Testis (tissue), 3 donors: ENCODE measurements around the gene ABCG1. TPM values are rescaled to one million over a fixed set of nuclear protein-coding genes. Genes with fewer than 3 reads are reported as not detected.

Experiments
- DNase-seq: peaks from one replicate; pipeline ENCODE4 v3.0.0-alpha.2; 2019
- H3K27ac ChIP-seq, 2 donors: fragments of 200-600 bp; sonication (generic); one replicate each; pipeline ENCODE4 v1.5.1; 2019
- H3K27me3 ChIP-seq: fragments of 200-600 bp; sonication (generic); one replicate; pipeline ENCODE4 v1.5.1; 2019
- H3K36me3 ChIP-seq: fragments of 200-600 bp; sonication (generic); one replicate; pipeline ENCODE4 v1.5.1; 2017; ENCODE audit warnings: low read depth; ENCODE audit errors: missing control alignments
- H3K4me1 ChIP-seq: fragments of 200-600 bp; sonication (generic); one replicate; pipeline ENCODE4 v1.5.1; 2019
- H3K4me3 ChIP-seq, 2 donors: fragments of 200-600 bp; sonication (generic); one replicate each; pipeline ENCODE4 v1.5.1; 2017 to 2019
- H3K9me3 ChIP-seq: fragments of 200-600 bp; sonication (generic); one replicate; pipeline ENCODE4 v1.5.1; 2017
- CTCF ChIP-seq, 3 experiments: fragments of 450-650 bp in 2 of 3; fragments of 200-600 bp in 1 of 3; sonication (generic) in 1 of 3; IDR thresholded peaks; one replicate each; pipeline ENCODE4 v1.5.1; 2016 to 2019; ENCODE audit warnings: antibody characterized with exemption in 3 of 3, mild to moderate bottlenecking in 2 of 3, moderate library complexity in 1 of 3
- POLR2A ChIP-seq: fragments of 450-650 bp; IDR thresholded peaks from one replicate; pipeline ENCODE4 v1.6.1; 2017; ENCODE audit warnings: antibody characterized with exemption, mild to moderate bottlenecking, moderate library complexity
- WGBS, 2 donors: methylation state at CpG; one replicate each; pipeline ENCODE4 v1.1.5; 2018; 5-methylcytosine and 5-hydroxymethylcytosine counted together
- intact Hi-C: fragments of 100-400 bp; cut with DNase I; formaldehyde crosslinking; loops from one replicate; pipeline ENCODE4 v1.15.1; 2023; ENCODE audit warnings: low total_unique reads
- polyA plus RNA-seq: library from polyadenylated mRNA; stranded (reverse); fragments of 350-450 nt; fragmentation: Illumina TruSeq; extraction: RNeasy Lipid Tissue Mini Kit (QIAGEN cat#74804); gene quantifications from one replicate; pipeline ENCODE4 v1.2.3, GENCODE V29; 2014; ENCODE audit warnings: low read depth, low replicate concordance; ENCODE audit not compliant: insufficient read depth
- total RNA-seq, 2 donors: library from RNA; depleted of rRNA; stranded (reverse); fragments of >200 nt; gene quantifications; one replicate each; pipeline ENCODE4 v1.2.3, GENCODE V29; 2016

Gene ABCG1
- total and polyA plus RNA-seq, 3 donors from 2014 or later: 4.6 to 5.9 (median 5.1) TPM

- Histone ChIP-seq H3K4me3 (no peak overlapping the region), H3K27me3 (no peaks in the 10 kb centered on the region), H3K36me3 (no peaks in the 10 kb centered on the region), H3K27ac (no peak overlapping the region), H3K9me3 (no peaks in the 10 kb centered on the region), H3K4me1 (no peaks in the 10 kb centered on the region)
- no peak for DNase-seq
- intact Hi-C loops: no loop called here
- WGBS, 2 donors: 80 to 97% methylated on average over 4 of the region's 4 CpGs
- TF ChIP-seq CTCF (IDR thresholded peaks at IDR 0.05) (no peak), POLR2A (no peak)
These were observed 30.3 kb upstream of the ABCG1 start for GRCh38 chr21:42188663-42189062.

GRCh38 chr21:42189431-42189830, 29.5 kb upstream of the ABCG1 start:
- Histone ChIP-seq H3K27ac (no peak overlapping the region), H3K4me3 (no peak overlapping the region), H3K27me3 (no peaks in the 10 kb centered on the region), H3K4me1 (no peaks in the 10 kb centered on the region), H3K9me3 (no peaks in the 10 kb centered on the region), H3K36me3 (no peaks in the 10 kb centered on the region)
- DNase-seq: no peak
- WGBS, 2 donors: 88 to 100% methylated on average over 1 of the region's 1 CpG
- intact Hi-C loops: no loop called here
- no peak for TF ChIP-seq CTCF (IDR thresholded peaks at IDR 0.05)
- TF ChIP-seq POLR2A: no peak

- no peak for DNase-seq
- intact Hi-C loops: no loop called here
- no peaks in the 10 kb centered on the region for H3K9me3 ChIP-seq
- H3K36me3 ChIP-seq: no peaks in the 10 kb centered on the region
- H3K27ac ChIP-seq: no peak overlapping the region
- WGBS, 2 donors: 88% methylated on average over 11 of the region's 11 CpGs; no CpG with 5 or more reads in 1 of the 2 donors
- no peak overlapping the region for H3K4me3 ChIP-seq
- no peaks in the 10 kb centered on the region for H3K4me1 ChIP-seq
- no peaks in the 10 kb centered on the region for H3K27me3 ChIP-seq
- TF ChIP-seq POLR2A (no peak), CTCF (IDR thresholded peaks at IDR 0.05) (no peak)
These were observed 29.0 kb upstream of the ABCG1 start for GRCh38 chr21:42189860-42190485.

- intact Hi-C loops: no loop called here
- no peaks in the 10 kb centered on the region for H3K9me3 ChIP-seq
- H3K4me3 ChIP-seq: no peak overlapping the region
- WGBS, 2 donors: 89 to 90% methylated on average over 8 of the region's 8 CpGs
- H3K27me3 ChIP-seq: no peaks in the 10 kb centered on the region
- DNase-seq: no peak
- TF ChIP-seq POLR2A: no peak
- no peak for TF ChIP-seq CTCF (IDR thresholded peaks at IDR 0.05)
- H3K27ac ChIP-seq: no peak overlapping the region
- H3K36me3 ChIP-seq: no peaks in the 10 kb centered on the region
- H3K4me1 ChIP-seq: no peaks in the 10 kb centered on the region
These were observed 28.5 kb upstream of the ABCG1 start for GRCh38 chr21:42190486-42190863.

GRCh38 chr21:42191064-42191463, 27.9 kb upstream of the ABCG1 start:
- no peak for DNase-seq
- no peaks in the 10 kb centered on the region for H3K9me3 ChIP-seq
- H3K27me3 ChIP-seq: no peaks in the 10 kb centered on the region
- no peaks in the 10 kb centered on the region for H3K4me1 ChIP-seq
- H3K4me3 ChIP-seq: no peak overlapping the region
- no peaks in the 10 kb centered on the region for H3K36me3 ChIP-seq
- TF ChIP-seq POLR2A: no peak
- TF ChIP-seq CTCF (IDR thresholded peaks at IDR 0.05): no peak
- 84 to 98% methylated on average over 5 of the region's 5 CpGs for WGBS, 2 donors
- H3K27ac ChIP-seq: no peak overlapping the region
- intact Hi-C loops: no loop called here
